HepG2 (cell line): ENCODE data around the gene ZNF74. TPM values are rescaled to one million over a fixed set of nuclear protein-coding genes. Genes with fewer than 3 reads are reported as not detected.

Experiments used
- ATAC-seq: fragments of 200-7000 bp; cut with Tn5 transposase; 3 replicates; pipeline ENCODE4 v1.9.1; 2020; ENCODE audit warnings: mild to moderate bottlenecking, moderate library complexity
- BruUV-seq: library from RNA; stranded (reverse); fragments of 400-500 nt; replicated peaks from 2 replicates; lab custom pipeline; 2021; lab: Mats Ljungman, UMichigan
- CTCF ChIA-PET: fragments of 300-600 bp; formaldehyde crosslinking; extraction: SDS; loops from one replicate; lab custom pipeline; 2021; ENCODE audit warnings: low total read pairs, inconsistent platforms, low intra/inter-chr PET ratio; lab: Yijun Ruan, JAX
- POLR2A ChIA-PET: fragments of 350-600 bp; sonication (Branson Sonifier 250); formaldehyde crosslinking; loops from one replicate; lab custom pipeline; 2020; ENCODE audit warnings: antibody characterized with exemption, inconsistent platforms; lab: Yijun Ruan, JAX
- DNase-seq: peaks from one replicate; pipeline ENCODE4 v3.0.0-alpha.2; 2015; ENCODE audit warnings: low spot score
- FAIRE-seq: peaks from 3 replicates; lab custom pipeline; 2011; peaks lifted over from hg19 to GRCh38; lab: Jason Lieb, UNC
- H2AFZ ChIP-seq: one replicate; pipeline ENCODE4 v1.6.1; 2011; ENCODE audit warnings: low read length, inconsistent platforms
- H3K27ac ChIP-seq: fragments of 300-600 bp; 3 replicates; pipeline ENCODE4 v1.8.0; 2011; ENCODE audit warnings: mixed run types, mild to moderate bottlenecking, mixed read lengths, low read length, inconsistent platforms; ENCODE audit not compliant: insufficient read depth; ENCODE audit errors: extremely low read length
- H3K27me3 ChIP-seq, 2 experiments: fragments of 200-600 bp in 1 of 2; 2 replicates in 1 of 2; 3 replicates in 1 of 2; pipeline versions ENCODE4 v1.6.0 to v1.8.0; 2011; ENCODE audit warnings: low read length in 2 of 2, mild to moderate bottlenecking in 2 of 2, moderate library complexity in 2 of 2, inconsistent platforms in 1 of 2; ENCODE audit not compliant: insufficient read depth in 2 of 2, control insufficient read depth in 1 of 2
- H3K36me3 ChIP-seq, 2 experiments: fragments of 200-600 bp in 1 of 2; replicated peaks in 1 of 2; 2 replicates in 1 of 2; 3 replicates in 1 of 2; pipeline versions ENCODE4 v1.5.1 to v1.8.0; 2011; ENCODE audit warnings: low read length in 2 of 2, inconsistent platforms in 1 of 2; ENCODE audit not compliant: insufficient read depth in 2 of 2, control insufficient read depth in 1 of 2
- H3K4me1 ChIP-seq: 2 replicates; pipeline ENCODE4 v1.5.1; 2012; ENCODE audit warnings: low read length, inconsistent platforms; ENCODE audit not compliant: insufficient read depth
- H3K4me2 ChIP-seq: 2 replicates; pipeline ENCODE4 v1.6.0; 2011; ENCODE audit warnings: low read depth, low read length, inconsistent platforms
- H3K4me3 ChIP-seq, 3 experiments: fragments of 200-600 bp in 1 of 3; sonication (generic), shearing (Covaris generic) in 1 of 3; replicated peaks in 1 of 3; 2 replicates each; pipeline ENCODE4 v1.5.1; 2011 to 2016; ENCODE audit warnings: low read length in 3 of 3, inconsistent platforms in 2 of 3, low read depth in 2 of 3, mild to moderate bottlenecking in 2 of 3, control low read depth in 1 of 3, mixed read lengths in 1 of 3; ENCODE audit not compliant: insufficient read depth in 1 of 3
- H3K79me2 ChIP-seq: one replicate; pipeline ENCODE4 v1.6.1; 2011; ENCODE audit warnings: low read length, inconsistent platforms; ENCODE audit not compliant: insufficient read depth
- H3K9ac ChIP-seq: 2 replicates; pipeline ENCODE4 v1.6.0; 2011; ENCODE audit warnings: mild to moderate bottlenecking, low read depth, low read length, inconsistent platforms; ENCODE audit not compliant: insufficient read depth
- H3K9me3 ChIP-seq: 2 replicates; pipeline ENCODE4 v1.5.1; 2012; ENCODE audit warnings: mild to moderate bottlenecking, low read length
- H4K20me1 ChIP-seq: 2 replicates; pipeline ENCODE4 v1.6.0; 2011; ENCODE audit warnings: inconsistent platforms, mild to moderate bottlenecking, low read length, moderate library complexity; ENCODE audit not compliant: insufficient read depth
- HNRNPK ChIP-seq: fragments of 200-400 bp; formaldehyde crosslinking; IDR thresholded peaks from 2 replicates; pipeline ENCODE4 v1.6.1; 2018; ENCODE audit warnings: low read length, low read depth, moderate library complexity, mild to moderate bottlenecking; ENCODE audit not compliant: poor library complexity, severe bottlenecking
- REL ChIP-seq: sonication (generic); formaldehyde crosslinking; conservative IDR thresholded peaks from 2 replicates; pipeline ENCODE4 v1.8.0; 2022; ENCODE audit warnings: mild to moderate bottlenecking, missing genetic modification reagents, moderate library complexity
- ZKSCAN1 ChIP-seq: fragments of 150-350 bp; IDR thresholded peaks from 2 replicates; pipeline ENCODE4 v1.6.1; 2014; ENCODE audit warnings: low read length
- ZNF101 ChIP-seq: sonication (generic); formaldehyde crosslinking; IDR thresholded peaks from 2 replicates; pipeline ENCODE4 v1.4.0; 2020; ENCODE audit warnings: mild to moderate bottlenecking, low read depth, missing genetic modification reagents, borderline replicate concordance
- ZNF232 ChIP-seq: sonication (generic); formaldehyde crosslinking; IDR thresholded peaks from 2 replicates; pipeline ENCODE4 v1.4.0; 2020; ENCODE audit warnings: missing genetic modification reagents, borderline replicate concordance
- WGBS: methylation state at CpG from one replicate; pipeline ENCODE4 v1.1.6; 2017; ENCODE audit warnings: low lambda C conversion rate; 5-methylcytosine and 5-hydroxymethylcytosine counted together
- in situ Hi-C: cut with HindIII; loops from 2 replicates; pipeline ENCODE4 v1.10.0; 2017; ENCODE audit warnings: low pct_unique_long_range_greater_than_20kb; ENCODE audit not compliant: extremely low pct_ligation_motif_present
- intact Hi-C: fragments of 100-400 bp; cut with micrococcal nuclease; formaldehyde crosslinking; loops from one replicate; pipeline ENCODE4 v1.10.0; 2022; ENCODE audit not compliant: unreplicated experiment
- polyA plus RNA-seq, 8 experiments: library from polyadenylated mRNA; depleted of rRNA in 3 of 8; stranded (reverse) in 7 of 8; unstranded in 1 of 8; fragments of >200 nt; fragmentation: Illumina TruSeq in 4 of 8; extraction: Trizol in 4 of 8; gene quantifications; 2 replicates each; pipeline versions ENCODE4 v1.2.1 to v1.2.3, GENCODE V29; 2011 to 2016; ENCODE audit warnings: low read depth in 4 of 8, missing spikeins in 1 of 8, mixed read lengths in 1 of 8; ENCODE audit not compliant: insufficient read depth in 1 of 8
- total RNA-seq, 5 experiments: library from RNA; depleted of rRNA; stranded (reverse); fragments of >200 nt; fragmentation: Illumina TruSeq; extraction: Trizol; gene quantifications; 2 replicates each; pipeline ENCODE4 v1.2.3, GENCODE V29; 2016; ENCODE audit warnings: low read depth in 1 of 5
- TF ChIP-seq, protein P1 (sequence below): IDR thresholded peaks from 2 replicates; pipeline ENCODE4 v1.6.1; 2016; ENCODE audit warnings: mild to moderate bottlenecking
- TF ChIP-seq, protein P2 (sequence below): sonication (generic); formaldehyde crosslinking; conservative IDR thresholded peaks from 2 replicates; pipeline ENCODE4 v1.4.0; 2020; ENCODE audit warnings: mild to moderate bottlenecking, missing genetic modification reagents, moderate library complexity

Gene ZNF74
- total and polyA plus RNA-seq, 2 of the 13 experiments (the other 11 are each of a cell fraction or from before 2014, with no cell fraction given): 6.3 to 9.1 TPM

- ATAC-seq (no peak), FAIRE-seq (no peak), DNase-seq (no peak)
- POLR2A ChIA-PET: no interaction called here
- Histone ChIP-seq H3K9ac (no peak overlapping the region), H2AFZ (no peak overlapping the region), H3K27me3 (peaks cover 0 to 8% of the 10 kb centered on the region in 2 experiments; a peak in 1 of 5 replicates), H3K79me2 (no peaks in the 10 kb centered on the region), H3K9me3 (no peaks in the 10 kb centered on the region), H3K4me2 (no peak overlapping the region), H3K4me3 (no peak overlapping the region), H3K27ac (no peak overlapping the region), H4K20me1 (no peaks in the 10 kb centered on the region), H3K36me3 (no peaks in the 10 kb centered on the region), H3K4me1 (peaks cover 13% of the 10 kb centered on the region)
- BruUV-seq: no TSS peak
- intact Hi-C loops: no loop called here
- CTCF ChIA-PET: no interaction called here
- 60% methylated on average over 9 of the region's 9 CpGs for WGBS
- no peak for TF ChIP-seq ZNF232 (CRISPR knock-in tag)
- TF ChIP-seq ZKSCAN1: no peak
- TF ChIP-seq, protein P1, sequence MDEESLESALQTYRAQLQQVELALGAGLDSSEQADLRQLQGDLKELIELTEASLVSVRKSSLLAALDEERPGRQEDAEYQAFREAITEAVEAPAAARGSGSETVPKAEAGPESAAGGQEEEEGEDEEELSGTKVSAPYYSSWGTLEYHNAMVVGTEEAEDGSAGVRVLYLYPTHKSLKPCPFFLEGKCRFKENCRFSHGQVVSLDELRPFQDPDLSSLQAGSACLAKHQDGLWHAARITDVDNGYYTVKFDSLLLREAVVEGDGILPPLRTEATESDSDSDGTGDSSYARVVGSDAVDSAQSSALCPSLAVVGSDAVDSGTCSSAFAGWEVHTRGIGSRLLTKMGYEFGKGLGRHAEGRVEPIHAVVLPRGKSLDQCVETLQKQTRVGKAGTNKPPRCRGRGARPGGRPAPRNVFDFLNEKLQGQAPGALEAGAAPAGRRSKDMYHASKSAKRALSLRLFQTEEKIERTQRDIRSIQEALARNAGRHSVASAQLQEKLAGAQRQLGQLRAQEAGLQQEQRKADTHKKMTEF: no peak
- no peak for TF ChIP-seq REL (CRISPR knock-in tag)
- no peak for TF ChIP-seq ZNF101
- TF ChIP-seq HNRNPK: peak; percentile 38
- TF ChIP-seq, protein P2, sequence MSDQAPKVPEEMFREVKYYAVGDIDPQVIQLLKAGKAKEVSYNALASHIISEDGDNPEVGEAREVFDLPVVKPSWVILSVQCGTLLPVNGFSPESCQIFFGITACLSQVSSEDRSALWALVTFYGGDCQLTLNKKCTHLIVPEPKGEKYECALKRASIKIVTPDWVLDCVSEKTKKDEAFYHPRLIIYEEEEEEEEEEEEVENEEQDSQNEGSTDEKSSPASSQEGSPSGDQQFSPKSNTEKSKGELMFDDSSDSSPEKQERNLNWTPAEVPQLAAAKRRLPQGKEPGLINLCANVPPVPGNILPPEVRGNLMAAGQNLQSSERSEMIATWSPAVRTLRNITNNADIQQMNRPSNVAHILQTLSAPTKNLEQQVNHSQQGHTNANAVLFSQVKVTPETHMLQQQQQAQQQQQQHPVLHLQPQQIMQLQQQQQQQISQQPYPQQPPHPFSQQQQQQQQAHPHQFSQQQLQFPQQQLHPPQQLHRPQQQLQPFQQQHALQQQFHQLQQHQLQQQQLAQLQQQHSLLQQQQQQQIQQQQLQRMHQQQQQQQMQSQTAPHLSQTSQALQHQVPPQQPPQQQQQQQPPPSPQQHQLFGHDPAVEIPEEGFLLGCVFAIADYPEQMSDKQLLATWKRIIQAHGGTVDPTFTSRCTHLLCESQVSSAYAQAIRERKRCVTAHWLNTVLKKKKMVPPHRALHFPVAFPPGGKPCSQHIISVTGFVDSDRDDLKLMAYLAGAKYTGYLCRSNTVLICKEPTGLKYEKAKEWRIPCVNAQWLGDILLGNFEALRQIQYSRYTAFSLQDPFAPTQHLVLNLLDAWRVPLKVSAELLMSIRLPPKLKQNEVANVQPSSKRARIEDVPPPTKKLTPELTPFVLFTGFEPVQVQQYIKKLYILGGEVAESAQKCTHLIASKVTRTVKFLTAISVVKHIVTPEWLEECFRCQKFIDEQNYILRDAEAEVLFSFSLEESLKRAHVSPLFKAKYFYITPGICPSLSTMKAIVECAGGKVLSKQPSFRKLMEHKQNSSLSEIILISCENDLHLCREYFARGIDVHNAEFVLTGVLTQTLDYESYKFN (CRISPR knock-in tag): no peak
- in situ Hi-C loops: loop anchor here (10.0 kb wide), 1 partner anchor 161 kb away; no protein-coding TSS in a partner anchor
Observed at GRCh38 chr22:20413217-20414058, 19.5 kb downstream of the ZNF74 start.
